ENCODE results near the gene SEPTIN8.

DNA sequence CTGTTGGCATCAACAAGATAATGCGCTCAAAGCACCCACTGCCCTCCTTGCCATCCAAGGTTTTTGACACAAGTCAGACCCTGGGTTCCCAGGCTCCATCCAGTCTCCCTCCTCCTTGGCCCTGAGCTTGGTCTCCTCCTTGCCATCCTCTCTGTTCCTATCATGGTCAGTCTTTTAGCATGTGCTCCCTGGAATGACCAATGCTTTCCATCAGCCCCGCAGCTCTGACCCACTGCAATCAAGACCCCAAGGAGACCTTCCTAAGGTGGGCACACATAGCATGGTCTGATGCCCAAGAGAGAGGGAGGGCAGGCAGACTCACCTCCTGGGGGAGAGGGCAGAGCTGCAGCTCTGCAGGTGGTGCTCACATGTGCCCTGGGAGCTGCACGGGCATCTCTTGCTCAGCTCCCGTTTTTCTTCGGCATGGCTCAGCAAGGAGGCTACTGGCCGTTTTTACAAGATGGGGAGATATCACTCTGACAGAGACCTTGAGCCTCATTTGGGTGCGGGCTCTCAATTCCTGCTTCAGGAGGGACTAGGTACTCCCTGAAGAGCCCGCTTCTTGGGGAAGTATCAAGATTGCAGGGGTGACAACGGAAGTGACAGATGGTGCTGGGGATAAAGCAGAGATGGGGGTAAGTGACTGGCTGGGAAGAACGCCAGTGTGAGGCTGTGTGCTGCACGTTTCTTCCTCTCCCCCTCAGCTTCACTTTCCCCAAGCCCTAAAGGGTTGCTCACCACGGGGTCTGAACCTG is 3.3 kb downstream of the SEPTIN8 start:
- TF ChIP-seq CTCF (IDR thresholded peaks at IDR 0.05), result no peak
- no peak for TF ChIP-seq EZH2 (IDR thresholded peaks at IDR 0.05; ENCODE audit: borderline replicate concordance, insufficient read depth, low read depth, low read length, poor library complexity, severe bottlenecking)
